ENCODE data around the gene SYNGR3.
A peak's percentile ranks its signal among the peaks of the same experiment; 100 is the strongest.

SYNGR3 gene

DNA sequence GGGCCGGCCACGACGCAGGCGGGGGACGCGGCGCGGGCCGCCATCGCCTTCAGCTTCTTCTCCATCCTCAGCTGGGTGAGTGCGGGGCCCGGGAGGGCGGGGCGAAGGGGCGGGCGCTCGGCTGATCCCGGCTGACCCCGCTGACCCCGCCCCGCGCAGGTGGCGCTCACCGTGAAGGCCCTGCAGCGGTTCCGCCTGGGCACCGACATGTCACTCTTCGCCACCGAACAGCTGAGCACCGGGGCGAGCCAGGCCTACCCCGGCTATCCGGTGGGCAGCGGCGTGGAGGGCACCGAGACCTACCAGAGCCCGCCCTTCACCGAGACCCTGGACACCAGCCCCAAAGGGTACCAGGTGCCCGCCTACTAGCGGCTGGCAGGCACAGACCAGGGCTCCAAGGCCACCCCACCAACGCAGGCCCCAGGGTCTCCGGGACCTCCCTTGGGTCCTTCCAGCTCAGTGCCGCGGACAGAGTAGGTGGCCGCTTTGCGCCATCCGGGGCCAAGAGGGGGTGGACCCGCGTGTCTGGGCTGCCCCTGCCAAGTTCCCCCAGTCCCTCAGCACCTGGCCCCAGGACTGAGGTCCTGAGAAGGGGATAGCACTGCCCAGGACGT is 3.0 kb downstream of the SYNGR3 start:
- DNase-seq (ENCODE audit: low read depth), result no peak

DNA sequence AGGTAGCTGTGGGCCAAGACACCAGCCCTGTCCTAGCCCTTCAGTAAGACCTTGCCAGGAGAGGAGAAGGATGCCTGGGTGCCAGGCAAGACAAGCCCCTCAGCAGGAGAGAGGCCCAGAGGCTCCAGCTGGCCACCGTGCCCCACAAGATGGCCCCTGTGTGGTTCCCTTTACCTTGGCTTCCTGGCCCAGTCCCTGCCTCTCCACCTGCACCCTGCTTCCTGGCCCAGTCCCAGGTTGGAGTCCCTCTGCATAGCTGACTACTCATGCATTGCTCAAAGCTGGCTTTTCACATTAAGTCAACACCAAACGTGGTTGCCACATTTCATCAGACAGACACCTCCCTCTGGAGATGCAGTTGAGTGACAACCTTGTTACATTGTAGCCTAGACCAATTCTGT is 4.0 kb downstream of the SYNGR3 start:
- DNase-seq (ENCODE audit: low read depth), result no peak

DNA sequence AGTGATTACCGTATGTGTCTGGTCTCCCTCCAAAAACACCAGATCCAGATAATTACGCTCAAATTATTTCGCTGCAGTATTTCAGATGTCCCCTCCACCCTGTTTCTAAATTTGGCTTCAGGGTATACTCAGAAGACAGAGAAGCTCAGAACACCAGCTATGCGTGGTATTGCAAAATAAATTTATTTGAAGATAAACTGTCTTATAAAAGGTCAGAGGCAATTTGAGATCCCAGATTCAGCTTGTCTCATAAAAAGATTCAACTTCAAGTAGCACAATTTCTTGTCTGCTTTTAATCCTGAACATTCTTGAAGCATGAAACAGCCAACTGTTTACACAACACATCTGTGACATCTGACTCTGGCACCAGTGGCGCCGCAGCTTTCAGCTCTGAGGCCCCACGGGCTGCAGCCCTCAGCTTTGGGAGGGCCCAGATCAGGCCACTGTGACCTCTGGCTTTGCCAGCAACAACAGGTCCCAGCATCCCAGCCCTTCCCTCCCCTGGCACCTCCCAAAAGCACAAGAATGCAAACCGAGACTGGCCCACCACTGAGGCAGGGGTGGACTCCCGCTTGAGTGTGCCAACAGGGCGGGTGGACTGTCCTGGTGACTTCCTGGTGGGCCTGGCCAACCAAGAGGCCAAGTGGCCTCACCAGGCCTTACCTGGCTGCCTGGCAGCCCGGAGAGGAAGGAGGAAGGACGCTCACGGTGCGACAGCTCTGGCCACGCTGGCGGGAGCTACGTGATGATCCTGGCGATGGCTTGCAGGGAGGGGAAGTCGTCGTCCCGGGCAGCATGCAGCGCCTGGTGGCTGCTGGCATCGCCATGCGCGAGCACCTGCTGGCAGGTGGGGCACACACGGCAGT is 8.0 kb downstream of the SYNGR3 start:
- DNase-seq (ENCODE audit: low read depth), result no peak

DNA sequence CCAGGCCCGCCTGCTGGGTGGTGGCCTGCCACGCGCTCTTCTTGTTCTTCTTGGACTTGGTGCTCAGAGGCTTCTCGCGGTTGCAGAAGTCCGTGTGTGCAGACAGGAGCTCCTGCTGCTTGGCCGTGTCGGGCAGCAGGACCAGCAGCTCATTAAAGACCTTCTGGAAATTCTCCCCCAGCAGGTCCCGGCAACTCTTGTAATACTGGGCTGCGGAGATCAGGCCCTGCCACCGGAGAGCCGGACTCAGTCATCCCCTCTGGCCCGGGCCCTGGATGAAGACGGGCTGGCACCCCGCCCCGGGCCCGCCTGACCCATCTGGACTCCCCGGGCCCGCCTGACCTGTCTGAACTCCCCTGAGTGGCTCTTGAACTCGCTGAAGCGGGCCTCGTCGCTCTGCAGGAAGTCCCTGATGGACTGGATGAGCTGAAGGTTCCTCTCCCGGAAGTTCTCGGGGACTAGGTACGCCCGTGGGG is 8.6 kb downstream of the SYNGR3 start:
- DNase-seq (ENCODE audit: low read depth), result no peak

DNA sequence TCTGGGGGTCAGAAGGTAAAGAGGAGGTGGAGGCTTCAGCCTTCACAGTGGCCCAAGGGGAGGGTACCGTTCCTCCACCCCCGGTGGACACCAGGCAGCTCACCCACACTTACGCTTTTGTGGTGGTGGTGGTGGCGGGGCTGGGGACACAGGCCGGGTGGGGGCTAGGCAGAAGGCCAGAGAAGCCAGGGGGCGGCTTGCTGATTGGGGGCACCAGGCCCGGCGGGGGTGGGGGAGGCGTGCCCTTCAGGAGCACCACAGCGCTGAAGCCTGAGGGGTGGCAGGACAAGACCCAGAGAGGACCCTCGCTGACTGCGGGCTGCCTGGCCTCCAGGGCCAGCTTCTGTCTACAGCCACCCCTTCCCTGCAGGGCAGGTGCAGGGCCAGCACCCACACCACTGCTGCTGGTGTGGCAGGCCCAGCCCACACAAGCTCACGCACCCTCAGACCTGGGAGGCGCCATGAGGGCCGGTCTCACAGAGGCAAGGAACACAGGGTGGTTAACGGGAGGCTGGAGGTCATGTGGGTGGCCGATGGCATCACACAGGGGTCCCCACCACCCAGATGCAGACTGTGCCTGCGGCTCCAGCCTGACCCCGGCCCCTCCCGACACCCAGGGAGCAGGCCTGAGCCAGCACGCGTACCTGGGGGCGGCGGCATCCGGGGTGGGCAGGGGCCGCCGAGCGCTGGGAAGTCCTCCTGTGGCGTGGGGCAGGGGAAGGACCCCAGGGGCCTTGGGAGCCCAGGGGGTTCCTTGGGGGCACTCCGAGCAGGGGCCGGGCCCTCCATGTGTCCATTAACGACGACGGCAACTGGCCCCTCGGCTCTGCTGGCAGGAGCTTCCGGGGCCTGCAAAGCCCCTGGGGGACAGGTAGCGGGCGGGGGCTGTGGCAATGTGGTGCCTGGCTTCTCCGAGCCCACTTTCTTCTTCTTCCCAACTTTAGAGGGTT is 9.4 kb downstream of the SYNGR3 start:
- DNase-seq (ENCODE audit: low read depth), result no peak

DNA sequence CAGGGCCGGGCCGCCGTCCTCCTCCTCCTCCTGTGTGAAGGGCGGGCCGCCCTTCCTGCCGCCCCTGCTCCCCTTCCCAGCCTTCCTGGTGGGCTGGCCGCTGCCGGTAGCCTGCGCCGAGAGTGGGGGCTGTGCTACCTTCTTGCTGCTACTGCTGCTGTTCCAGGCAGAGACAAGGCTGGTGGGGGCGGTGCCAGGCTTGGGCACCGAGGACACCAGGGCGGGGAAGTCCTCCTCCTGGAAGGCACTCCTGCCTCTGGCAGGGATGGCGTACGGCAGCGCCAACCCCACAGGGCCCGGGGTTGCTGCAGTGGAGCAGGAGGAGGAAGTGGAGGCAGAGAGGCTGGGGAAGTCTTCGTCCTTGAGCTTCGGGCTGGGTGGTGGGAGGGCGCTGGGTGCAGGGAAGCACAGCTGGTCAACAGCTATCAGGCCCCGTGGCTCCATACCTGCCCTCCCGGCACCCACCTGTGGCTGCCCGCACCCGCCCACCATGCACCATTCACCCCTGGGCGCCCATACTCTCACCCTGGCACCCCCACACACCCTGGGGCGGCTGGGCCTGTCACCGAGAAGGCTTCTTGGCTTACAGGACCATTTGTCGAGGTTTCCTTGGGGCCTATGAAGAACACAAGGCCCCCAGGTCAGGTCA is 10.2 kb downstream of the SYNGR3 start:
- DNase-seq (ENCODE audit: low read depth), result no peak

DNA sequence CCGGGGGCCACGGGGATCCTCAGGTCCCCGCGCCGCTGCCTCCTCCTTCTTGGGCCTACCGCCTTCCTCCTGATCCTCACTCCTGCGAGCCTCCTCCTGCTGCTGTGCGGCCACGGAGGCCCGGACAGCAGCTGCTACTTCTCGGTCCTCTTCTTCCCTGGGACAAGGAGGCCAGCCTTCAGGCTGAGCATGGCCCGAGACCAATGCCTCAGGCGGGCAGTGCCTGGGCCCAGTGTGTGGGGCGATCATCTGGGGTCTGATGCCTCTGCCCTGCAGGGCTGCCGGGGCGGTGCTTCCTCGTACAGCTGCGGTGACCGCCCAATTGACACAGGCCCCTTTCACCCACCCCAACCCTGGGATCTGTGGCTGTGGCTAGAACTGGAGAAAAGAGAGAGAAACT is 11.3 kb downstream of the SYNGR3 start:
- DNase-seq (ENCODE audit: low read depth), result no peak

DNA sequence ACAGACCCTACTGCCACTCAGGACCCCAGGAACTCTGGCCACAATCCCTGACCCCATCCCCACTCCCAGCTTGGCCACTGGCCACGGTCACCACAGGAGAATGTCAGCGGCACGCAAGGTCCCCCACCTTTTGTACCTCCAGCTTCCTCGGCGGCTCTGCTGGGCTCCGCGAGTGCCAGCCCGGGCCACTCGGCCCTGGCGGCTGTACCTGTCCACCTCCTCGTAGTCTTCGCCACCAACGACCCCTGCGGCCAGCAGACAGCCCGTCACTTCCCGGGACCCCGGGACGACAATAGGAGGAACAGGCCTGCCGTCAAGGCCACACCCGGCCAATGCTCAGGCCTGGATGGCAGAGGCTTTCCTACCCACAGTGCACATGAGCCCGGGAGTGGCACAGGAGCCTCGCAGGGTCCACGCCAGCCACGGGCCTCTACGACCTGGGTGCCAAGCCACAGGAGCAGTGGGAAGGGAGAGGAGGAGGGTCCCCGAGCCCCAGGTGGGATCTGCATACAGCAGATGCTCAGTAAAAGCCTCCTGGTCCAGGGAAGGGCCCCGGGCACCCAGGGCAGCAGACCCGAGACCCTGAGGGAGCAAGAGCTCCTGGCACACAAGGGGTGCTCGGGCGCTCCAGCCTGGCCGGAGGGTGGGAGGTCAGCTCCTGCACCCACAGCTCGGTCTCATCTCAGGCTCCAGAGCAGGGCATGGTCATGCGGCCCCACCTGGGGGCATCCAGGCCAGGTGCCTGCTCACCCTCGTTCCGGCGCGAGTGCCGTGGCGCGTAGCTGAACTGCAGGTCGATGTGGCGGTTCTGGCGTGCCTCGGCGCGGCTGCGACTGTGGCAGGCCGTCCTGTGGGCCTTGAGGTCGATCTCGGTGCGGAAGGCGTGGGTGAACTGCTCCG is 11.9 kb downstream of the SYNGR3 start:
- no peak for DNase-seq (ENCODE audit: low read depth)

DNA sequence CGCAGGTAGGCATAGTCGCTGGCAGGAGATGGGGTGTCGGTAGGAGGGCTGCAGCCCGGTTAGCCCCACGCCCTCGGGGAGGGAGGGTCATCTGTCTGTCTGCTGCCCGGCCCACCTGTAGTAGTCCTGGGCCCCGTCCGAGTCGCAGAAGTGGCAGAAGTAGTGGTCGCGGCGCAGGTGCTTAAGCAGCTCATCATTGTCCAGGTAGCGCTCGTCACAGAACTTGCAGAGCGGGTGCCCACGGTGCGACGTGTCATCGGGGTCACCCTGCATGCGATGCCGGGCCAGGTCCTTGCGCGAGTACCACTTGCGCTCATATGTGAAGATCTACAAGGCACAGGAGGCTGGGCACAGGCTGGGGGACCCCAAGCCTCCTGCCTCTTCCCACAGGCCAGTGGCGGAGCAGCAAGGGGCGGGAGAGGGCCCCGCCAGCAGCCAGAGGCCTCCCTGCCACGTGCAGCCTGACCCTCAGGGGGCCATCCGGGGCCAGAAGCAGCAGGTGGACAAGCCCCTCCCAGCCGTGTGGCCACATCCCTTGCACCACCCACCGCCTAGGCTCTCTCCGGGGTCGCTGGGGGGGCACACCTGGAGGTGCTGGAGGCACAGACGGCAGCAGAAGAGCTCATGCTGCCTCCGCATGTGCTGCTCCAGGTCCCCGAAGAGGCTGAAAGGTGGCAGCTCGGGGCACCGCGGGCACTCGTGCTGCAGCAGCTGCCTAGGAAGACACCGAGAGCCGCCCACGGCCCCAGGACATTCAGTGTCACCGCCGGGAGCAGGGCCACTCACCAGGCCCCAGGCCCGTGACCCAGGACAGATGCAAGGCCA is 12.8 kb downstream of the SYNGR3 start:
- DNase-seq (ENCODE audit: low read depth), result no peak

DNA sequence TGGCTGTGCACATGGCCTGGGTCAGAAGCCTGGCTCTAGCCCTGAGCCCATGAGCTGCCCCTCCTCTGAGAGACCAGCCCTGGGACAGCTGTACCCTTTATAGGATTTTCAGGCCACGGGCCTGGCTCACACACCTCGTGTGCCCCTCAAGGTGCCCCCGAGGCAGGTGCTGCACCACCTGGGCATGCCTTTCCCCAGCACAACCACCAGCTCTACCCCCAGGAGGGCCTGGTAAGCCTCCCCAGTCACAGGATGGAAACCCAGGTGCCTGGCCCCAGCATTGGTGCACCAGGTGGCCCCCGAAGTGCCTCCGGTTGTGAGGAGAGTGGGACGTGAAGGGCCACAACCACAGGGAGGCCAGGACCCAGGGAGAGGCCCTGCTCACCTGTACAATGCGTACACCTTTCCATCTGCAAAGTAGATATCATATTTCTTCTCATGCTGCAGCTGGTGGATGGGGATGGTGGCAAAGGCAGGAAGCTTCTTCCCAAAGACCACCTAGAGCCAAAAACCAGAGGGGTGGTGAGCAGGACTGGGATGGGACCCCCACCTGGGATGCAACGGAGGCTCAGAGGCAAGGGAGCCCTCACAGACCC is 13.6 kb downstream of the SYNGR3 start:
- no peak for DNase-seq (ENCODE audit: low read depth)

DNA sequence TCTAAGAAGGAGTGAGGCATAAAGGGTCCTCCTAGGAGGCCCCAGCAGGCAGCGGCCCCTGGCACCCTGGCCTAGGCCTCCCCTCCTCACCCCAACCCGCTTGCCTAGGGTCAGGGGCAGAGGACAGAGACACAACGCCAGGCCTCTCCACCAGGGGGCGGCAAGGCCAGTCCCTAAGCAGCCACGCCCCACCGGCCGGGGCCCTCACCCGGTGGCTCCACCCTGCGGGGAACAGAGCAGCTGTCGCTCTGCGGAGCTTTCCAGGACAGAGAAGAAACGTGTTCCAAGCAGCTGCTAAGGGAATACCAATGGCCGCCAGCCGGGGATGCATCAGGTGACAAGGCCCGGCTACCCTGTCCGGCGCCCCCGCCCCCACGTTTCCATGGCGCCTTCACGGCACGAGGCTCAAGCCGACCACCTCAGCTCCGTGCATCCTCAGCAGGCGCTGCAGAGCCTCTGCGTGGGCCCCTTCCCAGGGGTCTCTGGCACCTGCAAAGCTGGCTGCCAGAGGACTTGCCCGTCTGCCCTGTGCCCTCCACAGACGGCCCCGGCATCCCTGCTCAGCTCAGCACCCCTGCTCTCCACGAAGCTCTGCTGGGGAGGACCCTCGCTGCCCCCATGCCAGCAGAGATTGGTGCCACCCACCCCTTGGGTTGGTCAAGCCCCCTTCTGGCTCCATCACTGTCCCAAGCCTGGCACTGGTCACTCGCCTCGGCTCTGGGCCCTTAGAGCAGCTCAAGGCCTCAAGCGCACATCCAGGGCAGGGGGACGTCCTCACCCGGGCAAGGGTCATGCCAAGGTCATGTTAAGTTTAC is 14.3 kb downstream of the SYNGR3 start:
- peak; percentile 65 for DNase-seq (ENCODE audit: low read depth)

DNA sequence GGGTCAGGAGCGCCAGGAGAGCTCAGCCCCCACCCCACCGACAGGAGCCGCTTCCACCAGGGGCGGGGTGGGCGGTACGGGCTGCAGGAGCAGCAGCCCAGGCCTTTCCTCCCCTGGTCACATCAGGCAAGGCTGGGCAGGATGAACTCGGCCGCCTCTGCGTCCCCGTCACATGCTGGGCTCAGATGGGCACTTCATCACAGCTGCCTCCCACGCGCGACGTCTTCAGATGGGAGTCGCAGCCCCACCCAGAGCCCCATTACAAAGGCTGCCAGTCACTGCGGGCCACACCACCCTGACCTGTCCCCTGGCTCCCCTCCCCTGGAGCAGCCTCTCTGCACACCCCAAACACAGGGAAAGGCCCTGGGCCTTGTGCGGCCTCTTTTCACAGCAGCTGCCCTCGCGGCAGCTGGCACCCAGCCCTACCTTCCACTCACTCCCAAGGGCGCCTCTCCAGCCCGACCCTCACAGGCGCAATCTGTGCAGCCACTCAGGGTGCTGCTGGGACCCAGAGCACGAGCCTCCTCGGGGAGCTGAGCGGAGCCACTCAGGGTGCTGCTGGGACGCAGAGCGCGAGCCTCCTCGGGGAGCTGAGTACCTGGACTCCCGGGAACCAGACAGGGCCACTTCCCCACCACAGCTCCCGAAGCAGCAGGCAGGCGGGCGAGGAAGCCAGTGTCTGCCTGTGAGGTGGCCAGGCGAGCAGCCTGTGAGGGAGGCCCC is 15.2 kb downstream of the SYNGR3 start:
- DNase-seq (ENCODE audit: low read depth), result no peak

DNA sequence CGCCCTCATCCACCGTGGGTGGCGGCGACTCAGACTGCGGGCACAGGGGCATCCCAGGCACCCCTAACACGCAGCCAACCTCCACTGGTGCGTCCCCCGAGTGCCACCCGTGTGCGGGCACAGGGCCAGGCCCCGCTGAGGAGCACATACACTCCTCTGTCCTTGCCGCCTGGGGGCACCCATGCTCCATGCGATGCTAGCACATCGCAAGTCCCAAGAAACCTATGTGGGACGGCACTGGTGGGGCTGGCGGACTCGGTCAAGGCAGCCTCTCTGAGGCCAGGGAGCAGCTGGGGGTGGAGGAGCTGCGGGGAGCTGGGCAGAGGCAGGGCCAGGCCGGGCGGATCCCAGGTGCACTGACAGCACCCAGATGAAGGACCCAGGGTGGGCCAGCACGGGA is 15.9 kb downstream of the SYNGR3 start:
- no peak for DNase-seq (ENCODE audit: low read depth)

DNA sequence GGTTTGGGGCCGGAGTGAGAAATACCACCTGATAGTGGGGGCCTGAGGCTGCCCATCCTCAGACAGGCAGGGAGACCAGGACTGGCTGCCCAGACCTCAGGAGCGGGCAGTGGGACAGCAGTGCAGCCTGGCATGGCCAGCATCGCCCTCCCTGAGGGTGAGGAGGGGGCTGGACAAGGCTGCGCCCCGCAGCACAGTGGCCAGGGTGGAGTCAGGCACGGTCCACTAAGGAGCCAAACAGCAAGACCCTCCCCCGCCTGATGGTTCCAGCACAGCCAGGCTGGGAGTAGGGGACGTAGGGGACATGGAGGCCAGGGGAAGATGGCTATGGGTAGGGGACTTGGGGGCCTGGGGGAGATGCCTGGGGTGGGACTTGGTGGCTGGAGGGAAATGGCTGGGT is 16.5 kb downstream of the SYNGR3 start:
- no peak for DNase-seq (ENCODE audit: low read depth)

DNA sequence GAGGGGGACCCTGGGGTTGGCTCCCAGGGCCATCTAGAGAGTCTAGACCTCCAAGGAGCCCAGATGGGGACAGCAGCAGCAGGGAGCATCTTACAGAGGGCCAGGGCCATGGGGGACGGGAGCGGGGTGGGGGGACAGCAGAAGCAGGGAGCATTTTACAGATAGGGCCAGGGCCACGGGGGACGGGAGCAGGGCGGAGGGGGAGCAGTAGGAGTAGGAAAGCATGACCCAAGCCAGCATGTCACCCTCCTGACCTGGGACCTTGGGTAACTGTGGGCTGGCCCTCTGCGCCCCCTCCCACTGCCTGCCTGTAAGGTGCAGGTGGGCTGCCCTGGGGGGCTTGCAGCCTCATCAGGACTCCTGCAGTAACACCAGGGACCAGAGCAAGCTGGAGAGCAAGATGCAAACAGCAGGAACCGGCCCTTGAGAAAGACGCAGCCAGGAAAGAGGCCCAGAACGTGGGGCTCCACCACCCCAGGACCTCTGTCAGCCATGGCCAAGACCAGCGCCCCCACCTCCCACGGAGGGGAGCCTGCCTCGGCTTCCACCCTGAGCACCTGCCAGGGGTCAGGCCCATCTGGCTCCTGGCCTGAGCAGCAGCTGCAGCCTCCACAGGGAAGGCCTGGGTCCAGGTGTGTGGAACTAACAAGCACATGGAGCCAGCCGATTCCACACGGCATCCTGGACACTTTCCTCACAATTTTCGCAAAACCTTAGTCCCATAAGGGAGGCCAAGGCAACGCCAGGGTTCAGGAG is 17.5 kb downstream of the SYNGR3 start:
- DNase-seq (ENCODE audit: low read depth), result no peak

DNA sequence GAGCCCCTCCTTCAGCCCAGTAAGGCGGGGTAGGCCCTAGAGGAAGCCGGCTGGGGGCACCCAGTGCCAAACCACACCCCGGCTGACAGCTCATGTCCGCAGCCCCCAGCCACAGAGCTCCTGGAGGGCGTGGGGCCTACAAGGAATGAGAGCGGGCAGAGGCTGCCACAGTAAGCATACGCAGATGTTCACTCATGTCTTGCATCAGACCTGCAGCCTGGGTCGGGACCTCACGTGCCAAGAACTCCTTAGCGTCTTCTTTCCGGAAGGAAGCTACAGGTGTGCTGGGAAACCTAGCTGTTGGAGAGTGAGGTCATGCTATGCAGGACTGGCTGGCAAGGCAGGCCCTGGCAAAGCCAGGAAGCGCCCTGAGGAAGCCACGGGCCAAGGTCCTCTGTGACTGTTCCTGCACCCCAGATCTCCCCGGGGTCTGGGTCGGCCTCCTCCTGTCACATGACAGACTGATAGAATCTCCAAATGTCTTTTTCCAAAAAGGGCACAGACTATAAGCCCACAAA is 18.3 kb downstream of the SYNGR3 start:
- DNase-seq (ENCODE audit: low read depth), result no peak

DNA sequence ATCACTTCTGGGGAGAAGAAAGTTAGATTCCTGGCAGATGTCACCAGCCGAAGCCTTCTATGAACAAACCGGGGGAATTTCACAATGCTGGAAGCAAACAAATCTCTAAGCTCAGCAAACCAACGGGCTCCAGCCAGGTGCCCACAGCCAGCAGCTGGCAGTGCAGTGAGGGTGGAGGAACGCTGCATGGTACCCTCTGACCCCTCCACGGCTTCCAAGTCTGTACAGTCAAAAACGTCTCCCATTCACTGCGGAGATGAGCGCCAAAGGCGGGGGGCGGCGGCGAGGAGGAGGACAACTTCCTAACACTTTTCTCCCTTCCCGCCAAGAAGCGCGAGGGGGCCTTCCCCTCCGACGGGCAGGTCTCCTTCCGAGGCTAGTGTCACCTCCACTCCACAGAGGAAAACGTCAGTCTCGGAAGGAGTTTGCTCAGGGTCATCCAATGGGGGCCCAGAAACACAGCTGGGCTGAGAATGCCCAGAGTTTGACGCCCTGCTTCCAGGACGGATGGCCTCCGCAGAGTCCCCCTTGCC is 18.9 kb downstream of the SYNGR3 start:
- no peak for DNase-seq (ENCODE audit: low read depth)
